Measurements from ENCODE around the gene ERO1B.
"Not testable (repeated sequence)": the region's sequence is repeated elsewhere in the genome, so short reads cannot be mapped to it uniquely, and the experiment has no call there.

Gene ERO1B

DNA sequence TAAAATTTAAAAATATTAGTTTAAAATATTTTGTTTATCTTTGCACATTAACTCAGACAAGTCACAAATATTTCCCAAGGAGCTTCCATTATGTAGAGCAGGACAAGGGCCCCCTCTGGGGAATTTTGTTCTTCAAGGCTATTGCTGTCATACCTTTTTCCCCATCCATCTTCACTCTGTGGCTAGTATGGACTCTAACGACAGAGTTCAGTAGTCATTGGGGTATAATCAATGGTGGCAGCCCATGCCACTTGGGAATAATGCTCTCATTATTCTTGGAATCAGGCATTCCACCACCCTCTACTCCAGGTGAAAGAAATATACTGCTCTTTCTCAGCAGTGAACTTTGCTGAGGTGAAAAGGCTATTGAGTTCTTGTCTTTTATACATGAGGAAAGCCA, 38.5 kb upstream of the ERO1B start:
- Histone ChIP-seq H3K9ac (no peak overlapping the region), H4K20me1 (no peaks in the 10 kb centered on the region), H3K27me3 (no peaks in the 10 kb centered on the region), H3K36me3 (no peaks in the 10 kb centered on the region), H3K27ac (no peak overlapping the region), H3K4me2 (no peak overlapping the region), H3K9me3 (replicated peaks in 1 of 11) (peaks cover 19 to 43% (median 30%) of the 10 kb centered on the region in 11 experiments), H3K4me1 (no peaks in the 10 kb centered on the region), H3K4me3 (no peak overlapping the region)
- TF ChIP-seq Cebpa-rat (IDR thresholded peaks at IDR 0.05), result no peak

DNA sequence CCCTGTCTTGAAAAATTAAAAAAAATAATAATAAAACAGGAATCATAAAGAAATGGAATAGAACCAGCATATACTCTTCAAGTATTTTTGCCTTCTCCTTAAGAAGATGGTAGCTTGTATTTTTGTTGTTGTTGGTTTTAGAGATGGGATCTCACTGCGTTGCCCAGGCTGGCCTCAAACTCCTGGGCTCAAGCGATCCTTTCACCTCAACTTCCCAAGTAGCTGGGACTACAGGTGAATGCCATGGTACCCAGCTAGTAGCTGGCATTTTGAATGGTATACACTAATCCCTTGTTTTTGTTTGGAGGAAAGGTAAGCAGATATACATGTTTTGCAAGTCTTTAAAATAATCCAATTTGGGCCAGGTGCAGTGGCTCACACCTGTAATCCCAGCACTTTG, 34.7 kb upstream of the ERO1B start:
- Histone ChIP-seq H3K27ac (no peak overlapping the region), H3K4me1 (no peaks in the 10 kb centered on the region), H3K4me3 (no peak overlapping the region), H3K9ac (no peak overlapping the region), H3K36me3 (no peaks in the 10 kb centered on the region), H3K9me3 (replicated peaks in 1 of 11) (peaks cover 0 to 9% (median 0%) of the 10 kb centered on the region in 11 experiments; a peak in 4 of 22 replicates), H4K20me1 (no peaks in the 10 kb centered on the region), H3K4me2 (no peak overlapping the region), H3K27me3 (no peaks in the 10 kb centered on the region)
- no peak for TF ChIP-seq Cebpa-rat (IDR thresholded peaks at IDR 0.05)

DNA sequence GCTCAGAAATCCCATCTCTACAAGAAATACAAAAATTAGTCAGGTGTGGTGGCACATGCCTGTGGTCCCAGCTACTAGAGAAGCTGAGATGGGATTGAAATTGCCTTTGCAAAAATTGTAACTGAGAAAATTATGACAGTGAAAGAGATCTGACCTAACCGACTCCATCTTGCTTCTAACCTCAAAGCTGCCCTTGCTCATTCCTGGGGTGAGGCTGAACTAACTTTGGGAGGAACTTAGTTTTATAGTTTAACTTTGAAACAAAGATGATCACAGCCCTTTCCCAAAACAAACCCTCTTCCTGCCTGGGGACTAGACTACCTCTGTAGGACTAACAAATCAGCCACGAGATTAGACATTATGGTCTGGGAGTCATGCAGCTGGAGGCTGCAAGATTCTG, 33.8 kb upstream of the ERO1B start:
- Histone ChIP-seq H3K4me3 (no peak overlapping the region), H4K20me1 (no peaks in the 10 kb centered on the region), H3K4me1 (no peaks in the 10 kb centered on the region), H3K36me3 (no peaks in the 10 kb centered on the region), H3K4me2 (no peak overlapping the region), H3K27ac (no peak overlapping the region), H3K9me3 (replicated peaks in 1 of 11) (no peaks in the 10 kb centered on the region), H3K9ac (no peak overlapping the region), H3K27me3 (no peaks in the 10 kb centered on the region)
- no peak for TF ChIP-seq Cebpa-rat (IDR thresholded peaks at IDR 0.05)

DNA sequence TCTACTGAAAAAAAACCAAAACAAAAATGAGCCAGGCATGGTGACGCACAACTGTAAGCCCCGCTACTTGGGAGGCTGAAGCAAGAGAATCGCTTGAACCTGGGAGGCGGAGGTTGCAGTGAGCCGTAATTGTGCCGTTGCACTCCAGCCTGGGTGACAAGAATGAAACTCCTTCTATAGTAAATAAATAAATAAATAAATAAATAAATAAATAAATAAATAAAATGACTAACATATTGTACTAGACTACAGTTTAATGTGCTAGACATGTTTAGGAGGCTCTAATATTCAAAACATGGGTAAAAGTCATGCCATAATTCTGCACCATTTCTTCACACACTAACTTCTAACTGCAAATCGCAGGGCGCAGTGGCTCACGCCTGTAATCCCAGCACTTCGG, 33.3 kb upstream of the ERO1B start:
- no peaks in the 10 kb centered on the region for H3K4me1 ChIP-seq
- H3K27me3 ChIP-seq, result no peaks in the 10 kb centered on the region
- no peak overlapping the region for H3K4me2 ChIP-seq
- no peaks in the 10 kb centered on the region for H3K36me3 ChIP-seq
- no peak for TF ChIP-seq Cebpa-rat (IDR thresholded peaks at IDR 0.05)
- H3K9me3 ChIP-seq (replicated peaks in 1 of 11), result no peaks in the 10 kb centered on the region
- no peak overlapping the region for H3K9ac ChIP-seq
- H4K20me1 ChIP-seq, result no peaks in the 10 kb centered on the region
- no peak overlapping the region for H3K4me3 ChIP-seq
- H3K27ac ChIP-seq, result no peak overlapping the region

DNA sequence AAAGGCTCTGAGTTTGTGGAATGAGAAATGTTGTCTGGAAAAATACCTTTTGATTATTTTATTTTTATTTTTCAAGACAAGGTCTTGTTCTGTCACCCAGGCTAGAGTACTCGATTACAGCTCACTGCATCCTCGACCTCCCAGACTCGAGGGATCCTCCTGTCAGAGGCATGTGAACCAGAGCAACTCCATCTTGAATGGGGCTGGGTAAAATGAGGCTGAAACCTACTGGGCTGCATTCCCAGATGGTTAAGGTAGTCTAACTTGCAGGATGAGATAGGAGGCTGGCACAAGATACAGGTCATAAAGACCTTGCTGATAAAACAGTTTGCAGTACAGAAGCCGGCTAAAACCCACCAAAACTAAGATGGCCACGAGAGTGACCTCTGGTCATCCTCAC, 32.3 kb upstream of the ERO1B start:
- not testable (repeated sequence) for H3K9ac ChIP-seq; H3K4me2 ChIP-seq; H3K27ac ChIP-seq; H3K4me3 ChIP-seq; H3K4me1 ChIP-seq; H4K20me1 ChIP-seq; H3K36me3 ChIP-seq; H3K27me3 ChIP-seq; H3K9me3 ChIP-seq (replicated peaks in 1 of 11)

DNA sequence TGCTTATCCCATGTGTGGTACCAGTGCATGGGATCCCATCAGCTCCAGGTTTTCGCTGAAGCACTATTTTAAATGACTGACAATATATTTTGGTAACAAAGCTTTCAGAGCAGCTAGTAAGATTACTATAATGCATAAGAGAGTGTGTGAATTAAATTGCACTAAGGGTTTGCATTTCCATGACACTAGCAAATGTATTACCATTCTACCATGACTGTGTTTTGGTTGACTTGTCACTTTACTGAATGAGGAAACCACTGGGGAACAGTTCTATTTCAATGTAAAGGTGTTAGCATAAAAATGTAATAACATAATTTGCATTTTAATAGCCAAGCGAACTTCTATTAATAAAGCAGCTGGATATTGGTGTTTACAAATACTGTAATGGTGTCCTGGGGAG, 31.7 kb upstream of the ERO1B start:
- H3K36me3 ChIP-seq, result no peaks in the 10 kb centered on the region
- H3K9me3 ChIP-seq (replicated peaks in 1 of 11), result no peaks in the 10 kb centered on the region
- TF ChIP-seq Cebpa-rat (IDR thresholded peaks at IDR 0.05), result no peak
- no peak overlapping the region for H3K4me2 ChIP-seq
- no peak overlapping the region for H3K27ac ChIP-seq
- no peaks in the 10 kb centered on the region for H3K4me1 ChIP-seq
- H3K4me3 ChIP-seq, result no peak overlapping the region
- no peaks in the 10 kb centered on the region for H3K27me3 ChIP-seq
- H3K9ac ChIP-seq, result no peak overlapping the region
- no peaks in the 10 kb centered on the region for H4K20me1 ChIP-seq

DNA sequence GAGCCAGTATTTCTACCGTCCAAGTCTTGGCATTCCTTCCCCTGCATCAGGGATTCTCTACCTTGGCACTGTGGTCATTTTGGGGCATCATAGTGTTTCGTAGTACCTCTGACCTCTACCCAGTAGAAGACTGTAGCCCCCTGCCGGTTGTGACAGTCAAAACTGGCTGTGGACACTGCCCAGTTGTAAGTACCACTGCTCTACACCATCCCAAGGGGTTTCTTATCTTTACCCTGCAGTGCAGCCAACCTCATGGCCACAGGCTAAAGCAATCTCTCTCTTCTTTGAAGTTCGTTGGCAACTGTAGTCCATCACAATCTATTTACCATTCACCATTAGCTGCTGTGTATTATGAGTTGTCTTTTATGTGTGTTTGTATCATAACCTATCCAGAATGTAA, 29.3 kb upstream of the ERO1B start:
- Histone ChIP-seq H3K27ac (no peak overlapping the region), H4K20me1 (no peaks in the 10 kb centered on the region), H3K27me3 (no peaks in the 10 kb centered on the region), H3K4me2 (no peak overlapping the region), H3K9ac (no peak overlapping the region), H3K9me3 (replicated peaks in 1 of 11) (no peaks in the 10 kb centered on the region), H3K4me1 (no peaks in the 10 kb centered on the region), H3K4me3 (no peak overlapping the region), H3K36me3 (no peaks in the 10 kb centered on the region)
- no peak for TF ChIP-seq Cebpa-rat (IDR thresholded peaks at IDR 0.05)

DNA sequence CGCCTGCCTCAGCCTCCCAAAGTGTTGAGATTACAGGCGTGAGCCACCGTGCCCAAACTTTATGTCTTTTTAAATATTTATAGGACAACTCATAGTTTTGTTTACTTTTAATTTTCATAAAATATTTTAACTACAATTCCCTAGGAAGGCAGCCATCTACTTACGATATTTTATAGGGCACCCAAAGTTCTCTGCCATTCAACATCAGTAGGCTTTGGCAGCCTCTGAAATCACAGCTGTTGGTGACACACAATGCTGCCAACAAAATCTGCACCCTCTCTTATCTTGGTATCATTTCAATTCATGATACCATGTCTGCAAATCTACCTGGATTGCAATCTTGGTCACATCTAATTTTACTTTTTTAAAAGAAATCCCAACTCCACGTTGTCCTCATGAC, 27.1 kb upstream of the ERO1B start:
- H3K4me2 ChIP-seq, result no peak overlapping the region
- no peak overlapping the region for H3K4me3 ChIP-seq
- H4K20me1 ChIP-seq, result no peaks in the 10 kb centered on the region
- peaks cover 0 to 10% (median 0%) of the 10 kb centered on the region in 10 experiments; a peak in 1 of 20 replicates for H3K4me1 ChIP-seq
- no peaks in the 10 kb centered on the region for H3K27me3 ChIP-seq
- no peaks in the 10 kb centered on the region for H3K36me3 ChIP-seq
- no peak for TF ChIP-seq Cebpa-rat (IDR thresholded peaks at IDR 0.05)
- H3K9ac ChIP-seq, result no peak overlapping the region
- no peak overlapping the region for H3K27ac ChIP-seq
- H3K9me3 ChIP-seq (replicated peaks in 1 of 11), result no peaks in the 10 kb centered on the region

DNA sequence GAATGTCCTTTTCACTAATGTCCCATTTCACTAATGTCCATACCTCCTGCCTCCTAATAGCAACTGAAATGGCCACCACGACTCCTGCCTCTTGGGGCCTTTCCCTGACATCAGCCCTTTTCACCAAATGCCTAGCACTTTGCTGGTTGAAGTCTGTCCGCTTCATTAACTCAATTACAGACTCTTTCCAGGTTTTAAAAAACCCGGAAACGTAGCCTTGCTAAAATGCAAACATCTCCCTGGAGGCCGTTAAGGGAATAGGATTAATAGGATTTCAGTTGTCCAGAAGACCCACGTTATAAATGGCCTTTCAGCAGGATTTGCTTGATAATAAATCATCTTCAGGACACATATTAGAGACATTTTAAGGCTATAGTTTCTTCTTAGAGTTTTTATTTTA, 25.7 kb upstream of the ERO1B start:
- peaks cover 0 to 11% (median 0%) of the 10 kb centered on the region in 10 experiments; a peak in 1 of 20 replicates for H3K4me1 ChIP-seq
- H3K9me3 ChIP-seq (replicated peaks in 1 of 11), result no peaks in the 10 kb centered on the region
- no peak overlapping the region for H3K4me2 ChIP-seq
- H3K9ac ChIP-seq, result no peak overlapping the region
- no peak overlapping the region for H3K4me3 ChIP-seq
- TF ChIP-seq Cebpa-rat (IDR thresholded peaks at IDR 0.05), result no peak
- H3K27ac ChIP-seq, result no peak overlapping the region
- H3K36me3 ChIP-seq, result no peaks in the 10 kb centered on the region
- H4K20me1 ChIP-seq, result no peaks in the 10 kb centered on the region
- H3K27me3 ChIP-seq, result no peaks in the 10 kb centered on the region

DNA sequence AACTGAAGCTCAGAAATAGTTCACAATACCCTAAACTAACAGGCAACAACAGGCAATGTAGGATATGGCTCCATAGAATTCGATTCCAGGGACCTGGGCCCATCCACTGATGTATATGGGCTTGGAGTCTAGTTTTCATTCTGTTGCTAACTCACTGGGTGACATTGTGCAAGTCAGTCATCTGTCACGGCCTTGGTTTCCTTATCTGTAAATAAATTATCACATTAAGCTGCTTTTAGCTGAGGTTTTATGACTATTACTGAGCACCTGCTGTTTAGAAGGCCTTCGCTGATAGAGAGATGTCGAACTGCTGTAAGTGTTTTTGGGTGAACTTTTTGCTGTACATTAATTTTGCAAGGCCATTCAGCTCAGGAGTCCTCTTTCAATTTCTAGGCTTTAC, 22.9 kb upstream of the ERO1B start:
- Histone ChIP-seq H3K27ac (no peak overlapping the region), H3K4me1 (peaks cover 0 to 11% (median 0%) of the 10 kb centered on the region in 10 experiments; a peak in 1 of 20 replicates), H3K36me3 (no peaks in the 10 kb centered on the region), H4K20me1 (no peaks in the 10 kb centered on the region), H3K27me3 (no peaks in the 10 kb centered on the region), H3K4me2 (peak overlapping the region in 3 of 11 experiments; percentile 7 to 13 (median 10); a peak in 2 of 22 replicates), H3K4me3 (no peak overlapping the region), H3K9ac (no peak overlapping the region), H3K9me3 (replicated peaks in 1 of 11) (peaks cover 0 to 7% (median 0%) of the 10 kb centered on the region in 11 experiments; a peak in 6 of 22 replicates)
- TF ChIP-seq Cebpa-rat (IDR thresholded peaks at IDR 0.05), result no peak

Data from BLaER1 treated with 17β-estradiol and CSF1 and Interleukin-3, amounts not matched to agents 10 nM and 100 nM (cell line).